Endothelial cell of coronary artery (primary cell): ENCODE measurements around the gene KCNQ1. TPM values are rescaled to one million over a fixed set of nuclear protein-coding genes. Genes with fewer than 3 reads are reported as not detected.

ENCODE experiments used
- total RNA-seq: library from RNA; depleted of rRNA; stranded (reverse); fragments of >200 nt; gene quantifications from 2 replicates; pipeline ENCODE4 v1.2.3, GENCODE V29; 2014

Gene KCNQ1, protein sequence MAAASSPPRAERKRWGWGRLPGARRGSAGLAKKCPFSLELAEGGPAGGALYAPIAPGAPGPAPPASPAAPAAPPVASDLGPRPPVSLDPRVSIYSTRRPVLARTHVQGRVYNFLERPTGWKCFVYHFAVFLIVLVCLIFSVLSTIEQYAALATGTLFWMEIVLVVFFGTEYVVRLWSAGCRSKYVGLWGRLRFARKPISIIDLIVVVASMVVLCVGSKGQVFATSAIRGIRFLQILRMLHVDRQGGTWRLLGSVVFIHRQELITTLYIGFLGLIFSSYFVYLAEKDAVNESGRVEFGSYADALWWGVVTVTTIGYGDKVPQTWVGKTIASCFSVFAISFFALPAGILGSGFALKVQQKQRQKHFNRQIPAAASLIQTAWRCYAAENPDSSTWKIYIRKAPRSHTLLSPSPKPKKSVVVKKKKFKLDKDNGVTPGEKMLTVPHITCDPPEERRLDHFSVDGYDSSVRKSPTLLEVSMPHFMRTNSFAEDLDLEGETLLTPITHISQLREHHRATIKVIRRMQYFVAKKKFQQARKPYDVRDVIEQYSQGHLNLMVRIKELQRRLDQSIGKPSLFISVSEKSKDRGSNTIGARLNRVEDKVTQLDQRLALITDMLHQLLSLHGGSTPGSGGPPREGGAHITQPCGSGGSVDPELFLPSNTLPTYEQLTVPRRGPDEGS
- total RNA-seq: 0.09 TPM in 1 of 2 replicates, not detected in the other

DNA sequence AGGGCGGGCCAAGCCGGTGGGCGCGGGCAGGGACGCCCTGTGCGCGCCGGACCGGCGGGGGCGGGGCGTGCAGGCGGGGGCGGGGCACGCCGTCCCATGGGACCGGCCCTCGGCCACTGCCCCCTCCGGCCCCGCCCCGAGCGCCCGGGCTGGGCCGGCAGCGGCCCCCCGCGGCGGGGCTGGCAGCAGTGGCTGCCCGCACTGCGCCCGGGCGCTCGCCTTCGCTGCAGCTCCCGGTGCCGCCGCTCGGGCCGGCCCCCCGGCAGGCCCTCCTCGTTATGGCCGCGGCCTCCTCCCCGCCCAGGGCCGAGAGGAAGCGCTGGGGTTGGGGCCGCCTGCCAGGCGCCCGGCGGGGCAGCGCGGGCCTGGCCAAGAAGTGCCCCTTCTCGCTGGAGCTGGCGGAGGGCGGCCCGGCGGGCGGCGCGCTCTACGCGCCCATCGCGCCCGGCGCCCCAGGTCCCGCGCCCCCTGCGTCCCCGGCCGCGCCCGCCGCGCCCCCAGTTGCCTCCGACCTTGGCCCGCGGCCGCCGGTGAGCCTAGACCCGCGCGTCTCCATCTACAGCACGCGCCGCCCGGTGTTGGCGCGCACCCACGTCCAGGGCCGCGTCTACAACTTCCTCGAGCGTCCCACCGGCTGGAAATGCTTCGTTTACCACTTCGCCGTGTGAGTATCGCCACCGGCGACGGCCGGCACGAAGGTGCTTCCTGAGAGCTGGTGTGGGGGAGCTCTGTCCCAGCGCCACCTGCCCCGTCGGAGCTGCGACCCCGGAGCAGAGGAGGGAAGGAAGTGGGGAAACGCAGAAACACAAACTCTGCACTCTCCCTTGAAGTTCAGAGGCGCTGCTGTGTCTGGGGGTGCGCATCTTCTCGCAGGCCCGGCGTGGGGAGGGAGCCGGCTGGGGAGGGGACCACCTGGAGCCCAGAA lies at the start of gene KCNQ1:
TSS of gene KCNQ1 (plus strand) at position 188 of the 925 bp plus-strand sequence. CDS start at position 279, 91 bp downstream.

DNA sequence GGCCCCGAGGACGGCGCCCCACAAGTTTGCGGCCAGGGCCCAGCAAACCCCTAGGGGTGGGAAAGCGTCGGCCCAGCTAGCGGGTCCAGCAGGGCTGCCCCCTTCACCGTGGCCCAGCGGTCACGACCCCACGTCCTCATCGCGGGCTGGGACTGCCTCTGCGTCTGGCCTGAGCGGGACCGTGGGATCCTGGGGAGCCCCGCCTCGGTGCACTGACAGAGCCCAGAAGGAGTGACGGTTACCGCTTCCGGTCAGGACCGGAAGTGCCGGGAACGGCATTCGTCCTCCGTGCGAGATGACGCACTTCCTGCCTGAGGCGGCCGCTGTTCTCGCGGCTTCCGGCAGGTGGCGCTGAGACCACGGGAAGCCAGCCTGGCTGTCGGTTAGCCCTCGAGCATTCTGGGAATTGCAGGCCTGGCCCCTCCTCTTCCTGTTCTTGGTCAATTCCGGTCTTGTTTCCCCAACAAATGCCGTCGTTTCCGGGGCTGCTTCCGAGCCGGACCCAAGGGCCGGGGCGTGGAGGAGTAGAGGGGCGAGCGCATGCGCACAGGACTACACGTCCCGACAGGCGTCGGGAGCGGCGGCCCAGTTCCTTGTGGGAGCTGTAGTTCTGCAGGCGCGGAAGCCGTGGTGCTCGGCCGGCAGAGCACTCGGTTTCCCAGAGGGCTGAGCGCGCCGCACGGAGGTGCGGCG lies 44.6 kb upstream of the KCNQ1 start, which contains the start of gene TSSC4:
TSS of gene TSSC4 (plus strand) at position 682 of the 693 bp plus-strand sequence. CDS start 1,884 bp downstream, outside the sequence.

DNA sequence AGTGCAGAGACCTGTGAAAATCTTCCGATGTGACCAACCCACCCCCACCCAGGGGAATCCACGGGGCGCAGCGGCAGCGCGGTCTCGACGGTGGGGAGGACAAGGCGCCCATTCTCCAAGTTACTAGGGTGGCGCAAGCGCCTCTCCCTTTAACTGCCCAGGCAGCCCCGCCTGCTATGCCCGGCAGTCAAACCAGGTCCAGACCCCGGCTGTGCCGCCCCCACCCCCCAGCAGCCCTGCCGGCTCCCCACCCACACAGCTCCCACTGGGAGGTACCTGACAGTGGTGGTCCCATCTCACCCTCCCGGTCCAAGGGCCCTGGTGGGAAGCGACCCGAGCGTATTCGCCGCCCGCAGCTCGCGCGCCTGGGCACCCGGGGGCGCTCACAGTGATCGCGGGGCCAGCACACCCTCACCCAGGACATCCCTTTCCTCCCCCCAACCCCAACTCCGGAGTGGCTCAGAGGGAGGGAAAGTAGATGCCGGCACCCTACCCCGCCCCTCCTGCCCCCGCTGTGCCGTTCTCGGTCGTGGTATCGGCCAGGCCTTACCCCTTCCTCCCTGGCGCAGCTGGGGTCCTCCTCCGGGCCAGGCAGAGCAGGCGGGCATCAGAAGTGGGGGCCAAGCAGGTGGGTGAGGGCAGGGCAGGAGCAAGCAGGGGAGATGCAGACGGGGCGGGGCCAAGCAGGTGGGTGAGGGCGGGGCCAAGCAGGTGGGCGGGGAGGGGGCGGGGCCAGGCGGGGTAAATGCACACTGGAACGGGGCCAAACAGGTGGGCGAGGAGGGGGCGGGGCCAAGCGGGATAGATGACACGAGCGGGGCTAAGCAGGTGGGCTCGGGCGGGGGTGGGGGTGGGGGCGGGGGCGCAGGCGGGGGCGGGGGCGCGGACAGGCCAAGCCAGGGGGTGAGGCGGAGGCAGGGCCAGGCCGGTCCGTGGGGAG lies 657 bp upstream of the KCNQ1 start, which contains the start of gene TRPM5:
TSS of gene TRPM5 (minus strand) at position 634 of the 940 bp plus-strand sequence. CDS start 21,478 bp downstream, outside the sequence.

DNA sequence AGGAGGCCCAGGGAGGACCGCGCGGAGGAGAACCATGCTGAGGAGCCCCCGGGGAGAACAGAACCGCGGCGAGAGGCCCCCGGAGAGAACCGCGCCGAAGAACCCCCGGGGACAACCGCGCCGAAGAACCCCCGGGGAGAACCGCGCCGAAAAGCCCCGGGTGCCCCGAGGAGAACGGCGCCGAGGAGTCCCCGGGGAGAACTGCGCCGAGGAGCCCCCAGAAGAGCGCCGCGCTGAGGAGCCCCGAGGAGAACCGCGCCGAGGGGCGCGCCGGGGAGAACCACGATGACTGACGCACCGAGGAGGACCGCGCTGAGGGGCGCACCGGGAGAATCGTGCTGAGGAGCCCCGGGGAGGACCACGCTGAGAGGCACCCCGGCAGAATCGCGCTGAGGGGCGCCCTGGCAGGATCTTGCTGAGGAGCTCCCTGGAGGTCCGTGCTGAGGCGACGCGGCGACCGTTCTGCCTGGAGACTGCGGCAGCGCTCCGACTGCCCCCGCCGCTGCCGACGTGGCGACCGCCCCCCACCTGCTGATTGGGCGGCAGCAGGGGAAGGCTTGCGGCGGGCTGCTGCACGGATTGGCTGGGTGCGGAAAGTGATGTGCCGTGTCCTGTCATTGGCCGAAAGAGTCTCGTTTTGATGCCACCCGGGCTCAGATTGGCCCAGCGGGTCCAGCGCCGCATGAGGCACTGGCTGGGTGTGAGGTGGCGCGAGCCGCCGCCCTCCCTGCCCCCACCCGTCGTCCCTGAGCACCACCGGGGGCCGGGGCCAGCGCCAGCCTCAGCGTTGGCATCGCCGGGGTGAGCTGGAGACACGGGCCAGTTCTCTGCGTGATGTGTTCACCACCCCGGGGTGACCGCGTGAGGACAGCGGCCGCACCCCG lies 255.0 kb downstream of the KCNQ1 start, which contains the start of gene KCNQ1OT1:
TSS of gene KCNQ1OT1 (minus strand) at position 464 of the 884 bp plus-strand sequence.

DNA sequence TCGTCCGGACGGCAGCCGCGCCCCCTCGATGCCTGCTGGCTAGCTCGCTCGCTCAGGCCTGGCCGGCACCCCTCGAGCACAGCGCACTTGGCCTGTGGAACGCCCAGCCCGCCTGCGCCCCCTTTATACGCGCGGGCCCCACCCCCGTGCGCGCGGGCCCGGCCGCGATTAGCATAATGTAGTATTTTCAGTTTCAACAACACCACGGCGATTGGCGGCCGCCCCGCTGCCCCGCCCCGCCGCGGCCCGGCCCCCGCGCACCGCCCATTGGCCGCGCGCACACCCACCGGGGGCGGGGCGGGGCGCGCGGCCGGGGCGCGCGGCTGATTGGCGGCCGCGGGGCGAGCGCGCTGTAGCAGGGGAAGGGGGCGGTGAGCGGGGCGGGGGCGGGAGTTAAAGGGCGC lies 440.9 kb downstream of the KCNQ1 start, which contains the start of gene CDKN1C:
TSS of gene CDKN1C (minus strand) at position 98 of the 404 bp plus-strand sequence. CDS start 319 bp downstream, outside the sequence.

Other genes starting within 250 kb of the KCNQ1 start
- not detected in 2 replicates for gene ASCL2, start 174.4 kb upstream of the KCNQ1 start, total RNA-seq
- not detected in 2 replicates for gene C11orf21, start 143.1 kb upstream of the KCNQ1 start, total RNA-seq
- gene TSPAN32, start 143.0 kb upstream of the KCNQ1 start, total RNA-seq: not detected in 2 replicates
- 148 and 282 TPM in 2 replicates for gene CD81, start 67.7 kb upstream of the KCNQ1 start, total RNA-seq
- gene TSSC4, start 44.3 kb upstream of the KCNQ1 start, total RNA-seq: 73.1 and 73.2 TPM in 2 replicates
- not detected in 2 replicates for gene TRPM5, start 494 bp upstream of the KCNQ1 start, total RNA-seq